A549 (cell line): ENCODE data around the gene NDUFB2. TPM values are rescaled to one million over a fixed set of nuclear protein-coding genes. Genes with fewer than 3 reads are reported as not detected.

ENCODE experiments used
- ATAC-seq, 2 experiments: fragments of 200-7000 bp in 1 of 2; fragments of >200 bp in 1 of 2; cut with Nextera tagmentation in 1 of 2; cut with Tn5 transposase in 1 of 2; 3 replicates each; pipeline versions ENCODE4 v1.8.0 to v1.9.1; 2018 to 2020; ENCODE audit warnings: mild to moderate bottlenecking in 1 of 2, moderate library complexity in 1 of 2
- CTCF ChIA-PET: fragments of 300-600 bp; sonication (Branson Sonifier 250); formaldehyde crosslinking; extraction: SDS; loops from one replicate; lab custom pipeline; 2021; ENCODE audit warnings: antibody characterized with exemption, inconsistent platforms; lab: Yijun Ruan, JAX
- POLR2A ChIA-PET: fragments of 350-600 bp; formaldehyde crosslinking; extraction: SDS; loops from one replicate; lab custom pipeline; 2021; ENCODE audit warnings: antibody characterized with exemption, inconsistent platforms; lab: Yijun Ruan, JAX
- DNase-seq, 2 experiments: peaks; one replicate each; pipeline versions ENCODE4 v3.0.0 to v3.0.0-alpha.2; 2011 to 2016; ENCODE audit warnings: low read depth in 1 of 2, low spot score in 1 of 2
- FAIRE-seq: peaks from 2 replicates; lab custom pipeline; 2011; peaks lifted over from hg19 to GRCh38; lab: Jason Lieb, UNC
- H3K27ac ChIP-seq, 2 experiments: fragments of >200 bp; sonication (Bioruptor Twin); formaldehyde crosslinking; 3 replicates each; pipeline ENCODE4 v1.5.1; 2016 to 2017
- H3K4me1 ChIP-seq: fragments of >200 bp; sonication (Bioruptor Twin); formaldehyde crosslinking; 3 replicates; pipeline ENCODE4 v1.6.1; 2016
- H3K4me2 ChIP-seq: fragments of >200 bp; sonication (Bioruptor Twin); formaldehyde crosslinking; 3 replicates; pipeline ENCODE4 v1.6.1; 2016
- H3K4me3 ChIP-seq: fragments of >200 bp; sonication (Bioruptor Twin); formaldehyde crosslinking; 3 replicates; pipeline ENCODE4 v1.5.1; 2016
- H3K9me3 ChIP-seq: fragments of >200 bp; sonication (Bioruptor Twin); formaldehyde crosslinking; 3 replicates; pipeline ENCODE4 v1.6.1; 2016
- BHLHE40 ChIP-seq: IDR thresholded peaks from 2 replicates; pipeline ENCODE4 v1.6.1; 2012; ENCODE audit warnings: low read depth, low read length, inconsistent platforms
- CTCF ChIP-seq: fragments of >200 bp; sonication (Bioruptor Twin); formaldehyde crosslinking; IDR thresholded peaks from 3 replicates; pipeline ENCODE4 v1.5.1; 2016
- EHMT2 ChIP-seq: fragments of 200-600 bp; sonication (generic); IDR thresholded peaks from 2 replicates; pipeline ENCODE4 v1.6.1; 2016; ENCODE audit warnings: antibody characterized with exemption, low read depth, mild to moderate bottlenecking, moderate library complexity
- EP300 ChIP-seq, 2 experiments: fragments of >200 bp; sonication (Bioruptor Twin); formaldehyde crosslinking; IDR thresholded peaks; 2 replicates in 1 of 2; 3 replicates in 1 of 2; pipeline ENCODE4 v1.6.1; 2016 to 2017
- FOSB ChIP-seq: fragments of 250-450 bp; sonication (Bioruptor Pico); IDR thresholded peaks from 2 replicates; pipeline ENCODE4 v1.5.0; 2020; ENCODE audit warnings: mild to moderate bottlenecking, moderate library complexity
- GATA3 ChIP-seq: IDR thresholded peaks from 2 replicates; pipeline ENCODE4 v1.6.1; 2012; ENCODE audit warnings: borderline replicate concordance
- HES2 ChIP-seq: fragments of >200 bp; sonication (Bioruptor Twin); formaldehyde crosslinking; IDR thresholded peaks from 2 replicates; pipeline ENCODE4 v1.6.1; 2016
- HEYL ChIP-seq: fragments of 250-450 bp; sonication (Bioruptor Pico); IDR thresholded peaks from 2 replicates; pipeline ENCODE4 v1.8.0; 2021; ENCODE audit warnings: mild to moderate bottlenecking, moderate library complexity
- HOXB13 ChIP-seq: fragments of 250-450 bp; sonication (Bioruptor Pico); IDR thresholded peaks from 2 replicates; pipeline ENCODE4 v1.5.0; 2020; ENCODE audit warnings: low read depth, mild to moderate bottlenecking, moderate library complexity
- JUN ChIP-seq, 2 experiments: fragments of >200 bp; sonication (Bioruptor Twin); formaldehyde crosslinking; IDR thresholded peaks; 2 replicates in 1 of 2; 3 replicates in 1 of 2; pipeline ENCODE4 v1.6.1; 2016 to 2017
- NFE2L2 ChIP-seq: fragments of 150-350 bp; conservative IDR thresholded peaks from 2 replicates; pipeline ENCODE4 v1.6.1; 2014; ENCODE audit warnings: low read length
- NR3C1 ChIP-seq: fragments of >200 bp; sonication (Bioruptor Twin); formaldehyde crosslinking; IDR thresholded peaks from 3 replicates; pipeline ENCODE4 v1.6.1; 2017
- PHF8 ChIP-seq: fragments of 200-600 bp; sonication (generic); IDR thresholded peaks from 2 replicates; pipeline ENCODE4 v1.6.1; 2016; ENCODE audit warnings: low read depth, mild to moderate bottlenecking, antibody characterized with exemption, moderate library complexity, borderline replicate concordance
- RAD21 ChIP-seq, 2 experiments: fragments of >200 bp in 1 of 2; sonication (Bioruptor Twin) in 1 of 2; formaldehyde crosslinking in 1 of 2; IDR thresholded peaks in 1 of 2; conservative IDR thresholded peaks in 1 of 2; 2 replicates in 1 of 2; 3 replicates in 1 of 2; pipeline ENCODE4 v1.6.1; 2012 to 2018; ENCODE audit warnings: inconsistent platforms in 1 of 2
- RCOR1 ChIP-seq: fragments of 150-350 bp; IDR thresholded peaks from 2 replicates; pipeline ENCODE4 v1.6.1; 2014; ENCODE audit warnings: antibody characterized with exemption, low read length, low read depth
- RFX5 ChIP-seq: fragments of 450-650 bp; IDR thresholded peaks from 2 replicates; pipeline ENCODE4 v1.7.1; 2014; ENCODE audit warnings: antibody characterized with exemption, mild to moderate bottlenecking, moderate library complexity
- RNF2 ChIP-seq: fragments of 200-600 bp; sonication (generic); IDR thresholded peaks from 2 replicates; pipeline ENCODE4 v1.6.1; 2016; ENCODE audit warnings: low read depth, mild to moderate bottlenecking, antibody characterized with exemption, moderate library complexity, borderline replicate concordance
- SREBF2 ChIP-seq: fragments of 450-650 bp; IDR thresholded peaks from 2 replicates; pipeline ENCODE4 v1.6.1; 2014; ENCODE audit warnings: mild to moderate bottlenecking, moderate library complexity
- USF2 ChIP-seq: fragments of 450-650 bp; IDR thresholded peaks from 2 replicates; pipeline ENCODE4 v1.6.1; 2014; ENCODE audit warnings: antibody characterized with exemption
- ZFP36 ChIP-seq: fragments of 450-650 bp; IDR thresholded peaks from 2 replicates; pipeline ENCODE4 v1.6.1; 2014; ENCODE audit warnings: borderline replicate concordance; ENCODE audit not compliant: partially characterized antibody
- WGBS: methylation state at CpG from one replicate; pipeline ENCODE4 v1.1.6; 2017; ENCODE audit errors: missing lambda C conversion rate; 5-methylcytosine and 5-hydroxymethylcytosine counted together
- polyA plus RNA-seq, 4 experiments: library from polyadenylated mRNA; depleted of rRNA in 3 of 4; stranded (reverse); fragments of >200 nt; fragmentation: RNase III in 1 of 4; extraction: RNeasy Plus Mini Kit Qiagen cat#74134 plus additional on column Dnase treatment in 1 of 4; gene quantifications; 2 replicates in 3 of 4; 3 replicates in 1 of 4; pipeline ENCODE4 v1.2.3, GENCODE V29; 2011 to 2017
- TF ChIP-seq, protein P1 (sequence below): fragments of 200-600 bp; sonication (generic); IDR thresholded peaks from 2 replicates; pipeline ENCODE4 v1.6.1; 2016; ENCODE audit warnings: antibody characterized with exemption, mild to moderate bottlenecking, moderate library complexity

Gene NDUFB2
- polyA plus RNA-seq, 2 of the 4 experiments (the other 2 are of a cell fraction) = 370 to 381 TPM

DNA sequence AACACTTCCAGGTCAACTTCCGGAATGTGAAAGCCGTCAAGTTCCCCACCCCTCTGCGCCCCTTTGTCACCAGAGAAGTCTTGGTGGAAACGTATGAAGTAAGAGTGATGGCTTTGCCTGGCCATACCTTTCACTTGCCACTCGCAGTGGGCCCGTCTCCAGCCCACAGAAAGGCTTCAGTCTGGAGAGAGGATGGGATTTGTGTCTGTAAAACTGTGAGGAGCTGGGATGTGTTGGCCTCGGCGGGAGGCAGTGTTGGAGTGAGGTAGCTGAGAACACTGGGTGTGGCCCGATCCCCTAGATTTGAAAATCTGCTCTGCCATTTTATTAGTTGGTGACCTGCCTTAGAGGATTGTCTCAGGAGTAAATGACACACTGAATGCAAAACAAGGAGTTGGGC, 17.3 kb upstream of the NDUFB2 start:
- TF ChIP-seq GATA3 = no peak
- TF ChIP-seq RCOR1 = no peak
- no peak for TF ChIP-seq EP300 (IDR thresholded peaks at IDR 0.05)
- no peak for TF ChIP-seq HOXB13
- TF ChIP-seq RFX5 = no peak
- no peak for TF ChIP-seq HEYL (CRISPR knock-in tag)
- TF ChIP-seq BHLHE40 = no peak
- no peak for TF ChIP-seq CTCF
- TF ChIP-seq NR3C1 = no peak
- no peak for TF ChIP-seq EHMT2
- no peak for TF ChIP-seq PHF8
- TF ChIP-seq NFE2L2 = no peak
- no peak overlapping the region for H3K27ac ChIP-seq
- H3K4me2 ChIP-seq = no peak overlapping the region
- DNase-seq (no peak), FAIRE-seq (no peak), ATAC-seq (no peak)
- no peak overlapping the region for H3K4me3 ChIP-seq
- POLR2A ChIA-PET = interaction anchor here (0.5 kb wide), 1 partner anchor 38 kb away, joined by 3 read pairs; the partner anchor contains the start of gene DENND2A
- WGBS = 91% methylated on average over 9 of the region's 9 CpGs
- H3K4me1 ChIP-seq = peaks cover 6% of the 10 kb centered on the region; the same call in 1 of the 3 replicates
- CTCF ChIA-PET = interaction anchor here (1.2 kb wide), 1 partner anchor 161 kb away, joined by 5 read pairs; no protein-coding TSS in a partner anchor
- H3K9me3 ChIP-seq = no peaks in the 10 kb centered on the region

DNA sequence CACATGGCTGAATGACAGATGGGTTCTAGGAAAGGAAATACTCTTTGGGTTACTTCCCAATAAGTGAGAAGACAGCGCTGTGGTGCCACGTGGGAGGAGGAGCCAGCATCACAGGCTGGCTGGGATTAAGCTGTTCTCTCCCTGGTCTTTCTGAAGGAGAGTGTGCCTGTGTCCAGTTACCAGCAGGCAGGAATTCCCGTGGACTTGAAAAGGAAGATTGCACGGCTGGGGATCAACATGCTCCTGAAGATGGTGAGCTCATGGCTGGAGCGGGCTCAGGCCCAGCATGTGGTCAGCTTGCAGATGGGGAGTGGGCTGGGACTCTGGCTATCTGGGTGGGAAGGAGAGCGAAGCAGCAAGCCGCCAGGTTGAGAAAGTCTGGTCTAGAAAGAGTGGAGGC, 15.6 kb upstream of the NDUFB2 start:
- Histone ChIP-seq H3K4me3 (no peak overlapping the region), H3K9me3 (no peaks in the 10 kb centered on the region), H3K4me2 (no peak overlapping the region), H3K4me1 (no peaks in the 10 kb centered on the region), H3K27ac (no peak overlapping the region)
- DNase-seq (no peak), ATAC-seq (no peak), FAIRE-seq (no peak)
- WGBS = 97% methylated on average over 7 of the region's 7 CpGs
- ChIA-PET POLR2A (no interaction called here), CTCF (interaction anchor here (0.7 kb wide), 1 partner anchor 140 kb away, joined by 3 read pairs; no protein-coding TSS in a partner anchor)
- TF ChIP-seq HES2 (no peak), SREBF2 (no peak), BHLHE40 (no peak), USF2 (no peak), RAD21 (conservative IDR thresholded peaks at IDR 0.05 in 1 of 2, IDR thresholded peaks at IDR 0.05 in 1 of 2) (no peak), FOSB (CRISPR knock-in tag) (no peak), JUN (IDR thresholded peaks at IDR 0.05) (no peak), HEYL (CRISPR knock-in tag) (no peak), ZFP36 (no peak), RNF2 (no peak), NFE2L2 (no peak)
- TF ChIP-seq, protein P1, sequence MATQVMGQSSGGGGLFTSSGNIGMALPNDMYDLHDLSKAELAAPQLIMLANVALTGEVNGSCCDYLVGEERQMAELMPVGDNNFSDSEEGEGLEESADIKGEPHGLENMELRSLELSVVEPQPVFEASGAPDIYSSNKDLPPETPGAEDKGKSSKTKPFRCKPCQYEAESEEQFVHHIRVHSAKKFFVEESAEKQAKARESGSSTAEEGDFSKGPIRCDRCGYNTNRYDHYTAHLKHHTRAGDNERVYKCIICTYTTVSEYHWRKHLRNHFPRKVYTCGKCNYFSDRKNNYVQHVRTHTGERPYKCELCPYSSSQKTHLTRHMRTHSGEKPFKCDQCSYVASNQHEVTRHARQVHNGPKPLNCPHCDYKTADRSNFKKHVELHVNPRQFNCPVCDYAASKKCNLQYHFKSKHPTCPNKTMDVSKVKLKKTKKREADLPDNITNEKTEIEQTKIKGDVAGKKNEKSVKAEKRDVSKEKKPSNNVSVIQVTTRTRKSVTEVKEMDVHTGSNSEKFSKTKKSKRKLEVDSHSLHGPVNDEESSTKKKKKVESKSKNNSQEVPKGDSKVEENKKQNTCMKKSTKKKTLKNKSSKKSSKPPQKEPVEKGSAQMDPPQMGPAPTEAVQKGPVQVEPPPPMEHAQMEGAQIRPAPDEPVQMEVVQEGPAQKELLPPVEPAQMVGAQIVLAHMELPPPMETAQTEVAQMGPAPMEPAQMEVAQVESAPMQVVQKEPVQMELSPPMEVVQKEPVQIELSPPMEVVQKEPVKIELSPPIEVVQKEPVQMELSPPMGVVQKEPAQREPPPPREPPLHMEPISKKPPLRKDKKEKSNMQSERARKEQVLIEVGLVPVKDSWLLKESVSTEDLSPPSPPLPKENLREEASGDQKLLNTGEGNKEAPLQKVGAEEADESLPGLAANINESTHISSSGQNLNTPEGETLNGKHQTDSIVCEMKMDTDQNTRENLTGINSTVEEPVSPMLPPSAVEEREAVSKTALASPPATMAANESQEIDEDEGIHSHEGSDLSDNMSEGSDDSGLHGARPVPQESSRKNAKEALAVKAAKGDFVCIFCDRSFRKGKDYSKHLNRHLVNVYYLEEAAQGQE = no peak
